Activated CD4-positive, alpha-beta T cell treated with anti-CD3 and anti-CD28 coated beads for 48 hours (primary cell): ENCODE data around the gene LRRC42.

Source experiments
- DNase-seq: peaks from one replicate; pipeline ENCODE4 v3.0.0-alpha.2; 2020

The LRRC42 gene

GRCh38 chr1:54009406-54009805, 63.3 kb downstream of the LRRC42 start:
- DNase-seq = no peak

GRCh38 chr1:54010415-54011117, 64.4 kb downstream of the LRRC42 start:
- no peak for DNase-seq

- no peak for DNase-seq
Measured at GRCh38 chr1:54011316-54012007, 65.3 kb downstream of the LRRC42 start.

- no peak for DNase-seq
Measured at GRCh38 chr1:54012008-54012325, 65.8 kb downstream of the LRRC42 start.

- DNase-seq = no peak
Measured at GRCh38 chr1:54012863-54013262, 66.7 kb downstream of the LRRC42 start.

GRCh38 chr1:54013393-54014008, 67.4 kb downstream of the LRRC42 start:
- DNase-seq = no peak

GRCh38 chr1:54014009-54014629, 68.0 kb downstream of the LRRC42 start:
- no peak for DNase-seq

GRCh38 chr1:54016343-54017282, 70.5 kb downstream of the LRRC42 start:
- DNase-seq = no peak
